Stomach (tissue), 4 donors: Measurements from ENCODE around the gene TMC2.

Source experiments
- EP300 ChIP-seq: sonication (generic); formaldehyde crosslinking; IDR thresholded peaks from one replicate; pipeline ENCODE4 v1.6.1; 2017; ENCODE audit warnings: antibody characterized with exemption
- POLR2A ChIP-seq, 4 donors: fragments of 450-650 bp; IDR thresholded peaks; one replicate each; pipeline ENCODE4 v1.6.1; 2016; ENCODE audit warnings: antibody characterized with exemption in 4 of 4, control low read depth in 2 of 4, mild to moderate bottlenecking in 1 of 4, moderate library complexity in 1 of 4
- POLR2AphosphoS5 ChIP-seq, 3 donors: sonication (generic); formaldehyde crosslinking; IDR thresholded peaks; one replicate each; pipeline ENCODE4 v1.6.1; 2016; ENCODE audit warnings: antibody characterized with exemption in 3 of 3
- TF ChIP-seq, protein P1 (sequence below), 7 experiments: fragments of 450-650 bp in 4 of 7; fragments of 200-600 bp in 3 of 7; sonication (generic) in 3 of 7; IDR thresholded peaks; one replicate each; pipeline ENCODE4 v1.5.1; 2016 to 2019; ENCODE audit warnings: antibody characterized with exemption in 7 of 7, control low read depth in 2 of 7, mild to moderate bottlenecking in 1 of 7

DNA sequence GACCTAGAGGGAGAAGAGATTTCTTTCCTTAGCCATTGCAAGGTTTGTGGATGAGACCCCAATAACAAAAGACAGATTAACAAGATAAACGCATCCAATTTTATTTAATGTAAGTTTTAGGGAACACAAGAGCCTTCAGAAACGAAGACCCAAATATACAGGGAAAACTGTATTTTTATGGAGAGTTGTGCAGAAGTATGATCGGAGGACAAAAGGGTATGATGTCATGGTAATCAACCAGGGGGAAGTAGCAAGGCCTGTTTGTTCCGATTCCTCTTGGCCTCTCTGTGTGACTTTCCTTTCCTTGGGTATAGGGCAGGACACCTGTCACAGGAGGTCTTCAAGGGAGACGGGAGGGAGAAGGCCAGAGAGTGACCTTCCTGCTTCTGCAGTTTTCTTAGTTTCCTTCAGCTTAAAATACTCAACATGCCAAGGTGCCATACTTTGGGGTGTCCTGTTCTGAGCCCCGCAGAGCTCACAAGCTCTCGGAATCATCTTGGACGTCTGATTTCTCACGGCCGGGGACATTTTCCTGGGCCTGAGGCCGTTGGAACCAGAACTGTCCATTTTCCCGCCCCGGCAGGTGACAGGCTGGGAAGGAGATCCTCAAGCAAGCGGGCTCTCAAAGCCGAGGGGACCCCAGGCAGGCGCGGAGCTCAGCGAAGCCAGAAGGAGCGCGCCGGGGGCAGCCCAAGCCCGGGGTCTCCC is 21.7 kb downstream of the TMC2 start:
- TF ChIP-seq, protein P1, sequence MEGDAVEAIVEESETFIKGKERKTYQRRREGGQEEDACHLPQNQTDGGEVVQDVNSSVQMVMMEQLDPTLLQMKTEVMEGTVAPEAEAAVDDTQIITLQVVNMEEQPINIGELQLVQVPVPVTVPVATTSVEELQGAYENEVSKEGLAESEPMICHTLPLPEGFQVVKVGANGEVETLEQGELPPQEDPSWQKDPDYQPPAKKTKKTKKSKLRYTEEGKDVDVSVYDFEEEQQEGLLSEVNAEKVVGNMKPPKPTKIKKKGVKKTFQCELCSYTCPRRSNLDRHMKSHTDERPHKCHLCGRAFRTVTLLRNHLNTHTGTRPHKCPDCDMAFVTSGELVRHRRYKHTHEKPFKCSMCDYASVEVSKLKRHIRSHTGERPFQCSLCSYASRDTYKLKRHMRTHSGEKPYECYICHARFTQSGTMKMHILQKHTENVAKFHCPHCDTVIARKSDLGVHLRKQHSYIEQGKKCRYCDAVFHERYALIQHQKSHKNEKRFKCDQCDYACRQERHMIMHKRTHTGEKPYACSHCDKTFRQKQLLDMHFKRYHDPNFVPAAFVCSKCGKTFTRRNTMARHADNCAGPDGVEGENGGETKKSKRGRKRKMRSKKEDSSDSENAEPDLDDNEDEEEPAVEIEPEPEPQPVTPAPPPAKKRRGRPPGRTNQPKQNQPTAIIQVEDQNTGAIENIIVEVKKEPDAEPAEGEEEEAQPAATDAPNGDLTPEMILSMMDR (IDR thresholded peaks at IDR 0.05): no peak
- TF ChIP-seq POLR2A (IDR thresholded peaks at IDR 0.05): no peak
- no peak for TF ChIP-seq POLR2AphosphoS5 (IDR thresholded peaks at IDR 0.05)
- no peak for TF ChIP-seq EP300
